Esophagus (tissue), 2 donors: ENCODE measurements around the gene RPS25. TPM values are rescaled to one million over a fixed set of nuclear protein-coding genes. Genes with fewer than 3 reads are reported as not detected.
"Not testable (repeated sequence)": the region's sequence is repeated elsewhere in the genome, so short reads cannot be mapped to it uniquely, and the experiment has no call there.

Experiments used
- H3K27ac ChIP-seq, 2 donors: one replicate each; pipeline ENCODE4 v1.5.1; 2013; ENCODE audit warnings: low read depth in 2 of 2, mild to moderate bottlenecking in 2 of 2, inconsistent platforms in 1 of 2, low read length in 1 of 2, moderate library complexity in 1 of 2
- H3K27me3 ChIP-seq, 2 donors: one replicate each; pipeline ENCODE4 v1.6.1; 2013; ENCODE audit warnings: low read length in 2 of 2, control low read depth in 1 of 2, mild to moderate bottlenecking in 1 of 2; ENCODE audit not compliant: insufficient read depth in 2 of 2, control insufficient read depth in 1 of 2
- H3K36me3 ChIP-seq, 2 donors: one replicate each; pipeline ENCODE4 v1.6.1; 2013; ENCODE audit warnings: low read length in 1 of 2; ENCODE audit not compliant: control insufficient read depth in 2 of 2, insufficient read depth in 2 of 2
- H3K4me1 ChIP-seq, 2 donors: one replicate each; pipeline ENCODE4 v1.6.1; 2013; ENCODE audit warnings: low read length in 1 of 2; ENCODE audit not compliant: control insufficient read depth in 2 of 2, insufficient read depth in 2 of 2
- H3K4me3 ChIP-seq, 2 donors: one replicate each; pipeline ENCODE4 v1.5.1; 2013; ENCODE audit warnings: low read length in 2 of 2, mild to moderate bottlenecking in 2 of 2, low read depth in 1 of 2, moderate library complexity in 1 of 2
- H3K9me3 ChIP-seq, 2 donors: one replicate each; pipeline ENCODE4 v1.6.1; 2013; ENCODE audit warnings: mild to moderate bottlenecking in 2 of 2, low read depth in 1 of 2, low read length in 1 of 2, moderate library complexity in 1 of 2; ENCODE audit not compliant: control insufficient read depth in 2 of 2, insufficient read depth in 1 of 2
- WGBS, 2 donors: extraction: QIAGEN DNeasy Blood & Tissue Kit; methylation state at CpG; one replicate each; pipeline ENCODE4 v1.1.7; 2013; 5-methylcytosine and 5-hydroxymethylcytosine counted together
- polyA plus RNA-seq, 2 donors: library from polyadenylated mRNA; stranded (reverse); fragments of 200-250 nt; gene quantifications; one replicate each; pipeline ENCODE4 v1.2.3, GENCODE V29; 2013
- donor health status: healthy with polysubstance abuse.
- donor health status: Bipolar disorder and iron deficiency.

Gene RPS25
- polyA plus RNA-seq, 2 donors, result 1,420 to 2,000 TPM

GRCh38 chr11:119023741-119024140 is 5.6 kb upstream of the RPS25 start:
- Histone ChIP-seq H3K36me3 (peaks cover 5 to 18% of the 10 kb centered on the region in 2 donors), H3K27me3 (no peaks in the 10 kb centered on the region), H3K4me1 (peaks cover 0 to 1% of the 10 kb centered on the region in 2 donors), H3K4me3 (no peak overlapping the region), H3K9me3 (no peaks in the 10 kb centered on the region), H3K27ac (no peak overlapping the region)

- Histone ChIP-seq H3K27me3 (no peaks in the 10 kb centered on the region), H3K4me3 (no peak overlapping the region), H3K36me3 (peaks cover 5 to 12% of the 10 kb centered on the region in 2 donors), H3K27ac (no peak overlapping the region), H3K9me3 (no peaks in the 10 kb centered on the region), H3K4me1 (no peaks in the 10 kb centered on the region)
- WGBS, 2 donors, result 85 to 88% methylated on average over 5 of the region's 5 CpGs
These were observed 3.5 kb upstream of the RPS25 start for GRCh38 chr11:119021631-119022030.

- Histone ChIP-seq H3K36me3 (peaks cover 10 to 17% of the 10 kb centered on the region in 2 donors), H3K9me3 (no peaks in the 10 kb centered on the region), H3K4me3 (peak overlapping the region in 1 of 2 donors; percentile 100), H3K27me3 (no peaks in the 10 kb centered on the region), H3K4me1 (no peaks in the 10 kb centered on the region), H3K27ac (no peak overlapping the region)
- WGBS, 2 donors, result 35% methylated on average over 2 of the region's 2 CpGs
These were observed 1.9 kb upstream of the RPS25 start for GRCh38 chr11:119019996-119020395.

- not testable (repeated sequence) for H3K9me3 ChIP-seq, H3K27me3 ChIP-seq, H3K4me1 ChIP-seq
- Histone ChIP-seq H3K4me3 (peak overlapping the region; percentile 90 to 100), H3K36me3 (peaks cover 10 to 12% of the 10 kb centered on the region in 2 donors), H3K27ac (peak overlapping the region; percentile 24 to 66)
- WGBS, 2 donors, result 1 to 2% methylated on average over 10 of the region's 10 CpGs
These were observed 766 bp downstream of the RPS25 start for GRCh38 chr11:119017377-119017776.

- Histone ChIP-seq H3K36me3 (peaks cover 10 to 14% of the 10 kb centered on the region in 2 donors), H3K9me3 (no peaks in the 10 kb centered on the region), H3K4me1 (no peaks in the 10 kb centered on the region), H3K27ac (peak overlapping the region in 1 of 2 donors; percentile 10), H3K27me3 (no peaks in the 10 kb centered on the region), H3K4me3 (peak overlapping the region in 1 of 2 donors; percentile 100)
- WGBS, 2 donors, result 63 to 69% methylated on average over 14 of the region's 14 CpGs
These were observed 1.7 kb downstream of the RPS25 start for GRCh38 chr11:119016216-119017009.

GRCh38 chr11:119015054-119015611 is 3.0 kb downstream of the RPS25 start:
- Histone ChIP-seq H3K9me3 (no peaks in the 10 kb centered on the region), H3K4me1 (no peaks in the 10 kb centered on the region), H3K36me3 (peaks cover 10 to 19% of the 10 kb centered on the region in 2 donors), H3K4me3 (no peak overlapping the region), H3K27ac (no peak overlapping the region), H3K27me3 (no peaks in the 10 kb centered on the region)
- 61% methylated on average over 8 of the region's 8 CpGs for WGBS, 2 donors

GRCh38 chr11:119014209-119014924 is 3.8 kb downstream of the RPS25 start:
- Histone ChIP-seq H3K4me1 (no peaks in the 10 kb centered on the region), H3K9me3 (no peaks in the 10 kb centered on the region), H3K27ac (no peak overlapping the region), H3K4me3 (no peak overlapping the region), H3K36me3 (peaks cover 10 to 19% of the 10 kb centered on the region in 2 donors), H3K27me3 (no peaks in the 10 kb centered on the region)
- WGBS, 2 donors, result 92 to 94% methylated on average over 17 of the region's 17 CpGs

GRCh38 chr11:119012629-119013170 is 5.4 kb downstream of the RPS25 start:
- H3K27me3 ChIP-seq, result no peaks in the 10 kb centered on the region
- peaks cover 10 to 19% of the 10 kb centered on the region in 2 donors for H3K36me3 ChIP-seq
- WGBS, 2 donors, result 81 to 86% methylated on average over 3 of the region's 3 CpGs
- H3K9me3 ChIP-seq, result no peaks in the 10 kb centered on the region
- no peaks in the 10 kb centered on the region for H3K4me1 ChIP-seq
- H3K27ac ChIP-seq, result no peak overlapping the region
- H3K4me3 ChIP-seq, result no peak overlapping the region

- no peaks in the 10 kb centered on the region for H3K9me3 ChIP-seq
- H3K27ac ChIP-seq, result no peak overlapping the region
- WGBS, 2 donors, result 71 to 76% methylated on average over 6 of the region's 6 CpGs
- H3K27me3 ChIP-seq, result no peaks in the 10 kb centered on the region
- no peak overlapping the region for H3K4me3 ChIP-seq
- peaks cover 9 to 19% of the 10 kb centered on the region in 2 donors for H3K36me3 ChIP-seq
- no peaks in the 10 kb centered on the region for H3K4me1 ChIP-seq
These were observed 6.6 kb downstream of the RPS25 start for GRCh38 chr11:119011476-119012053.
